NT2/D1 (cell line): Measurements from ENCODE around the gene POLE4.

ENCODE experiments used
- DNase-seq: peaks from one replicate; pipeline ENCODE4 v3.0.0-alpha.2; 2011; ENCODE audit warnings: low read depth, low spot score
- H3K27me3 ChIP-seq: 2 replicates; pipeline ENCODE4 v1.6.0; 2011; ENCODE audit warnings: mild to moderate bottlenecking; ENCODE audit not compliant: insufficient read length, insufficient read depth
- H3K36me3 ChIP-seq: 2 replicates; pipeline ENCODE4 v1.6.1; 2011; ENCODE audit warnings: mild to moderate bottlenecking, low read length, mixed read lengths; ENCODE audit not compliant: insufficient read depth, insufficient read length
- H3K4me1 ChIP-seq: 2 replicates; pipeline ENCODE4 v1.5.1; 2011; ENCODE audit not compliant: insufficient read depth, insufficient read length
- H3K4me3 ChIP-seq: 2 replicates; pipeline ENCODE4 v1.5.1; 2011; ENCODE audit warnings: low read depth; ENCODE audit not compliant: insufficient read length
- H3K9ac ChIP-seq: 2 replicates; pipeline ENCODE4 v1.6.0; 2011; ENCODE audit warnings: low read depth; ENCODE audit not compliant: insufficient read length
- H3K9me3 ChIP-seq: 2 replicates; pipeline ENCODE4 v1.5.1; 2011; ENCODE audit warnings: mild to moderate bottlenecking, low read length; ENCODE audit not compliant: insufficient read depth
- SUZ12 ChIP-seq: IDR thresholded peaks from 2 replicates; pipeline ENCODE4 v1.6.1; 2011; ENCODE audit not compliant: insufficient read length, insufficient read depth; ENCODE audit errors: extremely low read depth
- YY1 ChIP-seq: IDR thresholded peaks from 2 replicates; pipeline ENCODE4 v1.6.1; 2011; ENCODE audit not compliant: insufficient read length, insufficient read depth
- ZNF274 ChIP-seq: IDR thresholded peaks from 2 replicates; pipeline ENCODE4 v1.6.1; 2011; ENCODE audit warnings: mild to moderate bottlenecking, low read depth, low read length

The POLE4 gene

DNA sequence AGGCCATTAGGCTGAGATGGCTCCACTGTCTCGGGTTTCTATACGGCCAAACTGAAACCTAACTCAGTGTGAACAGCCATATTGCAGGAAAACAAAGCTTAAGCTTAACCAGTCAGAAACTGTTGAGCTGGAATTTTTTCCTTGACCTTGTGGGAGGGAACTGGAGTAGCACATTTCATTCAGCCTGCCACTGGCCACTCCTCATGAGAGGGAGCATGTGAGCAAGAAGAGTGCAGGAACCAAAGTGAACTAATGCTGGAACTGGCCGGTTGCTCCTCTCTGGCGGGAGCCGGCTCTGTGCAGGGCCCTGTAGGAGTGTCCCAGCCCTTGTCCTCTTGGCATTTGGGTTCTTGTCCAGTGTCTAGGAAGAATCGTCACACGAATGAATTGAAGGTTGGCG lies 5.9 kb upstream of the POLE4 start:
- Histone ChIP-seq H3K9ac (no peak overlapping the region), H3K36me3 (no peaks in the 10 kb centered on the region), H3K9me3 (peaks cover 21% of the 10 kb centered on the region), H3K27me3 (no peaks in the 10 kb centered on the region), H3K4me1 (peaks cover 4% of the 10 kb centered on the region), H3K4me3 (no peak overlapping the region)
- TF ChIP-seq SUZ12 = no peak
- no peak for DNase-seq

DNA sequence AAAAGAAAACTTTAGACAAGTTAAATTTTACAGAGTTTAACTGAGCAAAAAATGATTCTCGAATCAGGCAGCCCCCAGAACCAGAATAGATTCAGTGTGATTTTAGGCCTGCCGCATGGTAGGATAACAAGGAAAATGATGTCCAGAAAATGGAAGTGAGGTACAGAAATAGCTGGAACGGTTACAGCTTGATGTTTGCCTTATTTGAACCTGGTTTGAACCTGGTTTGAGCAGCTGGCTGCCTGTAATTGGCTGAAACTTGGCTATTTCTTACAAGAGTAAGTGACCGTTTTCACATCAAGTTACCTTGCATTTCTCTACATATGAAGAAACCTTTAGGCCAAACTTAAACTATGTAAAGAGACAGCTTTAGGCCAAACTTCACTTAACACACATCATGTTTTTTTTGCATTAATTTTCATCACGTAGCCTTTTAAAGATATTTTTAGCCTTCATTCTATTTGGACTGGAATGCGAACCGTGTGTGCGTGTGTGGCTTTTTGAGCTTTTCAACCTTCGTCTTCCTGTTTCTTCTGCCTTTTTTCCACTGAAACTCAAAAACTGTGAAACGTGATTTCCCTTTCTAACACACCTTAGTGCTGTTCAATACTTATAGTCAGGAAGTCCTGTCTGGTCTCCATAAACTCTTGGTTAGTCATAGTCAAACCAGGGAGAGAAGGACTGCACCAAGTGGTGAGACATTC lies 4.5 kb upstream of the POLE4 start:
- H3K4me3 ChIP-seq = no peak overlapping the region
- no peaks in the 10 kb centered on the region for H3K36me3 ChIP-seq
- H3K27me3 ChIP-seq = no peaks in the 10 kb centered on the region
- no peak for DNase-seq
- no peak for TF ChIP-seq ZNF274
- no peak for TF ChIP-seq SUZ12
- TF ChIP-seq YY1 = no peak
- H3K9me3 ChIP-seq = peaks cover 18% of the 10 kb centered on the region
- no peak overlapping the region for H3K9ac ChIP-seq
- H3K4me1 ChIP-seq = no peaks in the 10 kb centered on the region

DNA sequence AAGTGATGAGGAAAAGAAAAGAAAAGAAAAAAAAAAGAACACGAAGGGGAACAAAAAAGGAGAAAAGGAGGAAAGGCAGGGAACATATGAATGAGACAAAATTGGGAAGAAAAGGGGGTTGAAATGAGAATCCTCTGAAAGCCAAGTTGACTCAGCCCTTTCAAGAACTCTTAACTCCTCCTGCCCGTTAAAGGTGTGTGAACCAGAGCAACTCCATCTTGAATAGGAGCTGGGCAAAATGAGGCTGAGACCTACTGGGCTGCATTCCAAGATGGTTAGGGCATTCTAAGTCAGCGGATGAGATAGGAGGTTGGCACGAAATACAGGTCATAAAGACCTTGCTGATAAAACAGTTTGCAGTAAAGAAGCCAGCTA lies 4.0 kb upstream of the POLE4 start:
- peaks cover 2% of the 10 kb centered on the region for H3K4me1 ChIP-seq

DNA sequence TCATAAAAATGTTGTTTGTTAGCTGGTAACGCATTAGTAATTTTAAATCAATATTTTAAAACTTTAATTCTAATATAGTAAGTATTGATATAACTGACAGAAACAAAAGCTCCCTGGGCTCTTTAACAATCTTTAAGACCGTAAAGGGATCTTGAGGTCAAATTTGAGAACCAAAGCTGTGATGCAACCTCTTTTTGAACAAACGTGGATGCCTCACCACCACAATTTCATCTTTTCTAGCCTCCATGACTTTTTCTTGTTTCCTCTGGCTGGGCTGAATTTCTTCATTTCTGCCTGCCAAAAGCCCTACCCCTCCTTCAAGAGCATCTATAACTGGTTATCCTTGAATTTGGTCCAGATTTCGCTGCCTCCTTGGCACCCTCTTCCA lies 563 bp upstream of the POLE4 start:
- H3K9ac ChIP-seq = peak overlapping the region; percentile 61
- peaks cover 25% of the 10 kb centered on the region for H3K9me3 ChIP-seq
- H3K36me3 ChIP-seq = peaks cover 21% of the 10 kb centered on the region
- TF ChIP-seq ZNF274 = no peak
- TF ChIP-seq SUZ12 = no peak
- TF ChIP-seq YY1 = no peak
- no peaks in the 10 kb centered on the region for H3K27me3 ChIP-seq
- peaks cover 2% of the 10 kb centered on the region for H3K4me1 ChIP-seq
- no peak for DNase-seq
- peak overlapping the region; percentile 59 for H3K4me3 ChIP-seq

More for the DNA sequence above, 4.0 kb upstream of the POLE4 start:
- H3K9me3 ChIP-seq = peaks cover 23% of the 10 kb centered on the region
- TF ChIP-seq YY1 (no peak), SUZ12 (no peak), ZNF274 (no peak)
- no peak for DNase-seq
- H3K36me3 ChIP-seq = peaks cover 4% of the 10 kb centered on the region
- H3K27me3 ChIP-seq = no peaks in the 10 kb centered on the region
- H3K9ac ChIP-seq = no peak overlapping the region
- H3K4me3 ChIP-seq = no peak overlapping the region

DNA sequence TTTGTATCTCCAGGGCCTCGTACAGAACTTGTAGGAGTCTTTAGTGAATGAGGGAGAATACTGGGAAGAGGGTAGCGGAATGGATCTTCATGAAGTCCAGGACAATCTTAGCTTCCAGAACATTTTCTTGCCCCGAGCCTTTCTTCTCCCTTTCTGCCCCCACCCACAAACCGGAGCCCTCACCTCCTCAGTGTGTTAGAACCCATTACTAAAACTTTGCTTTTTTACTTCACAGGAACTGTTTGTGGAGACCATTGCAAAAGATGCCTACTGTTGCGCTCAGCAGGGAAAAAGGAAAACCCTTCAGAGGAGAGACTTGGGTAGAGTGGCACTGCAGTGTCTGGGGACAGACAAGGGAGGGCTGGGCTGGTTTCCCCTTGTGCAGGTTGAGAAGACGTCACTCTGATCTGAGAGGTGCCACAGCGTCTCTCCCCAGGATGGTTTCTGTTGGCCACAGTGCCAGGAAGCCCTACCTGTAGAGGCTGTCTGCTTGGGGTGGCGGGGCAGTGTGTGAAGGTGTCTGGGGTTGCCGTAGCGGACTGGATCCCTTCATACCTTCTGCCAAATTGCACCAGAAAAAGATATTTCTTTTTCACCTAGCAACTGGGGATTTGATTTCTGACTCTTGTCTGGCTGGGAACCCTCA lies 786 bp downstream of the POLE4 start:
- H3K9ac ChIP-seq = no peak overlapping the region
- H3K4me1 ChIP-seq = peaks cover 2% of the 10 kb centered on the region
- H3K36me3 ChIP-seq = peaks cover 24% of the 10 kb centered on the region
- no peak overlapping the region for H3K4me3 ChIP-seq
- peaks cover 22% of the 10 kb centered on the region for H3K9me3 ChIP-seq
- TF ChIP-seq YY1 (no peak), SUZ12 (no peak), ZNF274 (no peak)
- no peak for DNase-seq
- H3K27me3 ChIP-seq = no peaks in the 10 kb centered on the region

DNA sequence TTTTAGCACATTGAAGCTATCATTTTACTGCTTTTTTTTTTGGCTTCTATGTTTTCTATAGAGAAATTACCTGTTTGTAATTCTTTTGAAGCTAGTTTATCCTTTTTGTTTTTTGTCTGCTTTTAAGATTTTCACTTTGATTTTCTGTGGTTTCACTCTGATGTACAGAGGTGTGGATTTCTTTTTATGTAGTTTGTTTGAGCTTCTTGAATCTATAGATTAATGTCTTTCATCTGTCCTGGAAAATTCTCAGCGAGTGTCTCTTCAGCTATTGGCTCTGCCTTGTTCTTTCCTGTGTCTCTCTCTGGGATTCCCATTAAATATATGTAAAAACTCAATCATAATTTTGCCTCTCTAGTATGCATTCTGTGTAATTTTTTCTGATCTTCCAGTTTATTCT lies 8.4 kb downstream of the POLE4 start:
- Histone ChIP-seq H3K9ac (no peak overlapping the region), H3K27me3 (no peaks in the 10 kb centered on the region), H3K36me3 (peaks cover 15% of the 10 kb centered on the region), H3K4me1 (no peaks in the 10 kb centered on the region), H3K9me3 (no peaks in the 10 kb centered on the region; the same call in 1 of the 2 replicates), H3K4me3 (no peak overlapping the region)
- DNase-seq = no peak
- TF ChIP-seq SUZ12 (no peak), ZNF274 (no peak), YY1 (no peak)

DNA sequence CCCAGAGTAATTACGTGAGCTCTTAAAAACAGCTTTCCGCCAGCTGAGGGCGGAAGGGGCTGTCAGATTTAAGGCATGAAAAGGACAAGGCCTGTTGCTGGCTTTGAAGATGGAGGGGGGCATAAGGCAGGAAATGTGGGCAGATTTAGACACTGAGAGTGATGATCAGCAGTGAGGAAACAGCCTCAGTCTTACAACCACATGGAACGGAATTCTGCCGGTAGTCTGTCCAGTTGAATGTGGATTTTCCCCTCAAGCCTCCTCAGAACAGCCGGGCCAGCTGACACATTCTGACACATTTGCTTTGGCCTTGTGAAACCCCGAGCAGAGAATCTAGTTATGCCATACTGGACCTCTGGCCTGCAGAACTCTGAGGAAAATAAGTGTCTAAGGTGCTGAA lies 16.6 kb downstream of the POLE4 start:
- H3K9ac ChIP-seq = no peak overlapping the region
- H3K27me3 ChIP-seq = no peaks in the 10 kb centered on the region
- DNase-seq = no peak
- H3K9me3 ChIP-seq = no peaks in the 10 kb centered on the region
- no peak overlapping the region for H3K4me3 ChIP-seq
- H3K4me1 ChIP-seq = no peaks in the 10 kb centered on the region
- no peaks in the 10 kb centered on the region for H3K36me3 ChIP-seq
- TF ChIP-seq SUZ12 (no peak), ZNF274 (no peak), YY1 (no peak)
